Caco-2 (cell line): ENCODE data around the gene PRKAG2. TPM values are rescaled to one million over a fixed set of nuclear protein-coding genes. Genes with fewer than 3 reads are reported as not detected.

Experiments
- BruUV-seq: library from RNA; stranded (reverse); fragments of 400-500 nt; replicated peaks from 2 replicates; lab custom pipeline; 2021; lab: Mats Ljungman, UMichigan
- CTCF ChIA-PET: fragments of 300-600 bp; sonication (Branson Sonifier 250); formaldehyde crosslinking; loops from one replicate; lab custom pipeline; 2022; ENCODE audit warnings: antibody characterized with exemption; lab: Charles Lee
- POLR2A ChIA-PET: fragments of 300-600 bp; sonication (Branson Sonifier 250); formaldehyde crosslinking; loops from one replicate; lab custom pipeline; 2022; ENCODE audit warnings: antibody characterized with exemption; lab: Charles Lee
- DNase-seq, 2 experiments: peaks; one replicate each; pipeline versions ENCODE4 v3.0.0 to v3.0.0-alpha.2; 2020 to 2022
- H3K27me3 ChIP-seq: replicated peaks from 2 replicates; pipeline ENCODE4 v1.6.0; 2011; ENCODE audit warnings: low read length; ENCODE audit not compliant: control insufficient read depth, insufficient read depth
- H3K36me3 ChIP-seq: 2 replicates; pipeline ENCODE4 v1.5.1; 2011; ENCODE audit warnings: low read length; ENCODE audit not compliant: control insufficient read depth, insufficient read depth
- H3K4me1 ChIP-seq: fragments of 250-450 bp; sonication (Bioruptor Pico); 2 replicates; pipeline ENCODE4 v1.5.1; 2020; ENCODE audit warnings: mild to moderate bottlenecking
- H3K4me3 ChIP-seq: 2 replicates; pipeline ENCODE4 v1.5.1; 2011; ENCODE audit warnings: low read depth, mild to moderate bottlenecking, control low read depth, low read length
- H3K9me3 ChIP-seq: fragments of 250-450 bp; sonication (Bioruptor Pico); 2 replicates; pipeline ENCODE4 v1.5.1; 2020; ENCODE audit warnings: mild to moderate bottlenecking, moderate library complexity
- H3K27ac Mint-ChIP-seq: one replicate; pipeline ENCODE4 v1.8.0; 2022; ENCODE audit warnings: mixed read lengths; ENCODE audit not compliant: unreplicated experiment
- H3K27me3 Mint-ChIP-seq: one replicate; pipeline ENCODE4 v1.8.0; 2022; ENCODE audit warnings: mixed read lengths; ENCODE audit not compliant: insufficient read depth, unreplicated experiment
- H3K36me3 Mint-ChIP-seq: one replicate; pipeline ENCODE4 v1.8.0; 2022; ENCODE audit warnings: mild to moderate bottlenecking, mixed read lengths; ENCODE audit not compliant: insufficient read depth, unreplicated experiment
- H3K4me1 Mint-ChIP-seq: one replicate; pipeline ENCODE4 v1.8.0; 2022; ENCODE audit warnings: low read depth, mixed read lengths; ENCODE audit not compliant: unreplicated experiment
- H3K4me3 Mint-ChIP-seq: one replicate; pipeline ENCODE4 v1.8.0; 2022; ENCODE audit warnings: mild to moderate bottlenecking, moderate library complexity, mixed read lengths; ENCODE audit not compliant: unreplicated experiment
- H3K9me3 Mint-ChIP-seq: one replicate; pipeline ENCODE4 v1.8.0; 2022; ENCODE audit warnings: mixed read lengths; ENCODE audit not compliant: unreplicated experiment
- CTCF ChIP-seq, 2 experiments: fragments of 200-600 bp in 1 of 2; IDR thresholded peaks; 1 replicate in 1 of 2; 2 replicates in 1 of 2; pipeline versions ENCODE4 v1.5.1 to v1.8.0; 2011 to 2022; ENCODE audit warnings: antibody characterized with exemption in 1 of 2, control low read depth in 1 of 2, inconsistent platforms in 1 of 2, low read depth in 1 of 2, low read length in 1 of 2, mild to moderate bottlenecking in 1 of 2, moderate library complexity in 1 of 2; ENCODE audit not compliant: insufficient read depth in 1 of 2, severe bottlenecking in 1 of 2, unreplicated experiment in 1 of 2
- intact Hi-C: fragments of 100-400 bp; cut with micrococcal nuclease; formaldehyde crosslinking; loops from one replicate; pipeline ENCODE4 v1.10.0; 2022; ENCODE audit not compliant: unreplicated experiment
- total RNA-seq: library from RNA; stranded (reverse); gene quantifications from 2 replicates; pipeline ENCODE4 v1.2.3, GENCODE V29; 2022

Gene PRKAG2
- total RNA-seq, 1 experiment from 2014 or later = 15.9 TPM

GRCh38 chr7:151804756-151805155 is 72.2 kb downstream of the PRKAG2 start:
- intact Hi-C loops = no loop called here
- Mint-ChIP-seq H3K36me3 (peaks cover 5% of the 10 kb centered on the region), H3K4me3 (no peak overlapping the region), H3K4me1 (peaks cover 17% of the 10 kb centered on the region), H3K9me3 (no peaks in the 10 kb centered on the region), H3K27ac (no peak overlapping the region), H3K27me3 (no peaks in the 10 kb centered on the region)
- CTCF ChIA-PET = no interaction called here
- no peaks in the 10 kb centered on the region for H3K9me3 ChIP-seq
- H3K27me3 ChIP-seq = no peaks in the 10 kb centered on the region
- DNase-seq = no peak
- no peaks in the 10 kb centered on the region for H3K36me3 ChIP-seq
- H3K4me3 ChIP-seq = no peak overlapping the region
- no peak for TF ChIP-seq CTCF (IDR thresholded peaks at IDR 0.05; ENCODE audit: insufficient read depth in 1 of 2, low read depth in 1 of 2, low read length in 1 of 2, severe bottlenecking in 1 of 2, unreplicated experiment in 1 of 2)
- BruUV-seq = no TSS peak
- H3K4me1 ChIP-seq = peaks cover 36% of the 10 kb centered on the region
- POLR2A ChIA-PET = no interaction called here

GRCh38 chr7:151803841-151804240 is 73.1 kb downstream of the PRKAG2 start:
- ChIA-PET CTCF (interaction anchor here (0.6 kb wide), 1 partner anchor 39 kb away, joined by 4 read pairs; no protein-coding TSS in a partner anchor), POLR2A (no interaction called here)

GRCh38 chr7:151802469-151802846 is 74.5 kb downstream of the PRKAG2 start:
- H3K4me1 ChIP-seq = peaks cover 19% of the 10 kb centered on the region
- BruUV-seq = no TSS peak
- TF ChIP-seq CTCF (IDR thresholded peaks at IDR 0.05; ENCODE audit: insufficient read depth in 1 of 2, low read depth in 1 of 2, low read length in 1 of 2, severe bottlenecking in 1 of 2, unreplicated experiment in 1 of 2) = no peak
- POLR2A ChIA-PET = no interaction called here
- CTCF ChIA-PET = no interaction called here
- Mint-ChIP-seq H3K4me3 (no peak overlapping the region), H3K27me3 (no peaks in the 10 kb centered on the region), H3K36me3 (peaks cover 5% of the 10 kb centered on the region), H3K4me1 (peaks cover 7% of the 10 kb centered on the region), H3K27ac (no peak overlapping the region), H3K9me3 (no peaks in the 10 kb centered on the region)
- no peak overlapping the region for H3K4me3 ChIP-seq
- no peak for DNase-seq
- no peaks in the 10 kb centered on the region for H3K9me3 ChIP-seq
- no peaks in the 10 kb centered on the region for H3K36me3 ChIP-seq
- intact Hi-C loops = no loop called here
- no peaks in the 10 kb centered on the region for H3K27me3 ChIP-seq

More at GRCh38 chr7:151803841-151804240, 73.1 kb downstream of the PRKAG2 start:
- H3K27me3 Mint-ChIP-seq = no peaks in the 10 kb centered on the region
- peaks cover 5% of the 10 kb centered on the region for H3K36me3 Mint-ChIP-seq
- Histone ChIP-seq H3K9me3 (no peaks in the 10 kb centered on the region), H3K27me3 (no peaks in the 10 kb centered on the region), H3K4me1 (peaks cover 33% of the 10 kb centered on the region), H3K4me3 (no peak overlapping the region), H3K36me3 (no peaks in the 10 kb centered on the region)
- BruUV-seq = no TSS peak
- TF ChIP-seq CTCF (IDR thresholded peaks at IDR 0.05; ENCODE audit: insufficient read depth in 1 of 2, low read depth in 1 of 2, low read length in 1 of 2, severe bottlenecking in 1 of 2, unreplicated experiment in 1 of 2) = no peak
- H3K4me1 Mint-ChIP-seq = peaks cover 17% of the 10 kb centered on the region
- no peak for DNase-seq
- intact Hi-C loops = no loop called here
- H3K9me3 Mint-ChIP-seq = no peaks in the 10 kb centered on the region
- no peak overlapping the region for H3K27ac Mint-ChIP-seq
- H3K4me3 Mint-ChIP-seq = no peak overlapping the region
